Measurements from ENCODE around the gene HYI. TPM values are rescaled to one million over a fixed set of nuclear protein-coding genes. Genes with fewer than 3 reads are reported as not detected.

The HYI gene
- total RNA-seq, 3 donors from 2014 or later, result 41.8 to 85.0 (median 79.3) TPM

- Histone ChIP-seq H3K9me3 (no peaks in the 10 kb centered on the region), H3K4me3 (no peak overlapping the region), H3K36me3 (ENCODE audit: low read depth) (peaks cover 6% of the 10 kb centered on the region), H3K4me1 (ENCODE audit: low read depth) (no peaks in the 10 kb centered on the region)
- ATAC-seq, result no peak
- intact Hi-C loops (cut with DNase I, micrococcal nuclease), result no loop called here
- peak in 1 of 3 donors; percentile 15 for DNase-seq
- TF ChIP-seq CTCF (IDR thresholded peaks at IDR 0.05), result no peak
Measured at GRCh38 chr1:43445606-43446387, 7.9 kb downstream of the HYI start.

- ATAC-seq (no peak), DNase-seq (peak in 1 of 3 donors; percentile 35)
- Histone ChIP-seq H3K36me3 (ENCODE audit: low read depth) (peaks cover 6% of the 10 kb centered on the region), H3K4me1 (ENCODE audit: low read depth) (no peaks in the 10 kb centered on the region), H3K4me3 (no peak overlapping the region), H3K9me3 (no peaks in the 10 kb centered on the region)
- intact Hi-C loops (cut with DNase I, micrococcal nuclease), result no loop called here
- TF ChIP-seq CTCF (IDR thresholded peaks at IDR 0.05), result no peak
Measured at GRCh38 chr1:43444836-43445235, 8.9 kb downstream of the HYI start.

GRCh38 chr1:43444151-43444828 is 9.4 kb downstream of the HYI start:
- DNase-seq, result peak in 1 of 3 donors; percentile 14
- Histone ChIP-seq H3K4me1 (ENCODE audit: low read depth) (no peaks in the 10 kb centered on the region), H3K9me3 (no peaks in the 10 kb centered on the region), H3K4me3 (no peak overlapping the region), H3K36me3 (ENCODE audit: low read depth) (peaks cover 6% of the 10 kb centered on the region)
- intact Hi-C loops (cut with DNase I, micrococcal nuclease), result no loop called here
- no peak for ATAC-seq
- no peak for TF ChIP-seq CTCF (IDR thresholded peaks at IDR 0.05)

GRCh38 chr1:43443197-43443946 is 10.4 kb downstream of the HYI start:
- ATAC-seq (no peak), DNase-seq (peak in 1 of 3 donors; percentile 20)
- Histone ChIP-seq H3K9me3 (no peaks in the 10 kb centered on the region), H3K36me3 (ENCODE audit: low read depth) (peaks cover 6% of the 10 kb centered on the region), H3K4me1 (ENCODE audit: low read depth) (no peaks in the 10 kb centered on the region), H3K4me3 (no peak overlapping the region)
- intact Hi-C loops (cut with DNase I, micrococcal nuclease), result no loop called here
- TF ChIP-seq CTCF (IDR thresholded peaks at IDR 0.05), result no peak

GRCh38 chr1:43442756-43443155 is 11.0 kb downstream of the HYI start:
- TF ChIP-seq CTCF (IDR thresholded peaks at IDR 0.05), result no peak
- DNase-seq (peak in 1 of 3 donors; percentile 14), ATAC-seq (no peak)
- H3K4me3 ChIP-seq, result no peak overlapping the region
- no peaks in the 10 kb centered on the region for H3K9me3 ChIP-seq
- no peaks in the 10 kb centered on the region for H3K4me1 ChIP-seq (ENCODE audit: low read depth)
- H3K36me3 ChIP-seq (ENCODE audit: low read depth), result peaks cover 6% of the 10 kb centered on the region
- intact Hi-C loops (cut with DNase I, micrococcal nuclease), result no loop called here

Measured in mucosa of descending colon (tissue), 3 donors.